GM19372 (cell line): ENCODE results near the gene SPRR2G.
"Not testable (repeated sequence)": the region's sequence is repeated elsewhere in the genome, so short reads cannot be mapped to it uniquely, and the experiment has no call there.

ENCODE experiments used
- ATAC-seq: cut with Tn5 transposase; IDR thresholded peaks from one replicate; pipeline ENCODE4 v1.9.1; 2021; ENCODE audit warnings: mild to moderate bottlenecking, low read depth, moderate library complexity; ENCODE audit not compliant: unreplicated experiment

The SPRR2G gene

GRCh38 chr1:153119491-153119971 is 31.2 kb downstream of the SPRR2G start:
- ATAC-seq, result no peak

DNA sequence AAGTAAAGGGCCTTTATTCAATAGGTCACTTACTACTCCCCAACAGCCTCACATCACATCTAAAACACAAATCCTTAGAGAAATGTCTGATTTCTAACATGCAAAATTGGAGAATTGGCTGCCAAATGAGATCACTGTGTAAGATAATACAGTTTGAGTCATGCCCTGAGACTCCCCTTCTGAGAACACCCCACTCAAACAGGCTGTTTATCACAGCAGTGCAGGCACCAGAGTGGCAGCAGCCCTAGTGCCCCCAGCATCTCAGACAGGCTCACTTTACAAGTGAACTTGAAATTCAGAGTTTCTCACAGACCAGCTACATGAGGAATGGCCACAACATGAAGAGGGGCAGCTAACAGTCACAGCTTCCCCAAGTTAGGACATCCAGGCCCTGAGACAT is 35.4 kb downstream of the SPRR2G start:
- not testable (repeated sequence) for ATAC-seq

- no peak for ATAC-seq
Observed at GRCh38 chr1:153113416-153113815, 37.3 kb downstream of the SPRR2G start, which contains the start of gene SPRR2F. TSS of gene SPRR2F (minus strand) at chr1:153113516. CDS start at chr1:153112733, 783 bp downstream.

- ATAC-seq, result not testable (repeated sequence)
Observed at GRCh38 chr1:153112454-153112853, 38.2 kb downstream of the SPRR2G start.

DNA sequence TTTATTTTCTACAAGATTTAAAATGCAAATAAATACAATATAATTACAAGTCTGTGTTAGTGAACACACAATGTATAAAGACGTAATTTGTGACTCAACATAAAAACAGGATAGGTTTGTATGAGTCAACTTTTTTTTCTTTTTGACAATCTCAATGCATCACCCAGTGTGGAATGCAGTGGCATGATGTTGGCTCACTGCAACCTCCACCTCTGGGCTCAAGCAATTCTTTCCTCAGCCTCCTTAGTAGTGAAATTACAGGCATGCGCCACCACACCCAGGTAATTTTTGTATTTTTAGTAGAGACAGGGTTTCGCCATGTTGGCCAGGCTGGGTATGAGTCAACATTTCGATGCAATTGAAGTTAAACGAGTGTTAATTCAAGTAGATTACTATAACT is 50.4 kb downstream of the SPRR2G start:
- ATAC-seq, result no peak
